ENCODE results near the gene SLC16A14. TPM values are rescaled to one million over a fixed set of nuclear protein-coding genes. Genes with fewer than 3 reads are reported as not detected.

The SLC16A14 gene
- total and polyA plus RNA-seq, 2 experiments from 2014 or later, result 1.1 to 2.7 TPM

DNA sequence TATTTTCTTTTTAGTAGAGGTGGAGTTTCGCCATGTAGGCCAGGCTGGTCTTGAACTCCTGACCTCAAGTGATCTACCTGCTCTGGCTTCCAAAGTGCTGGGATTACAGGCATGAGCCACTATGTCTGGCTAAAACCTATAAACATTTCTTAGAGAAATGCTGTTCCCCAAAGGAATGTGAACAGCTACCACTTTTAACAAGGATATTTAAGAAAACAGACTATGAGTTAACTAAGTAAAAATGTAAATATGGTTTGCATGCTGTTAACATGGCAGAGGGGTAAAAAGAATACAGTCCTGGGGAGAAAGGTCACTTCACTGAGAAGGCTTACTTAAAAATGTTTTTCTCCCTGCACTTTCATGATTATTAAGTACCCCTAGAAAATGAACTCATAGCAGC lies 57.1 kb downstream of the SLC16A14 start:
- H3K27me3 ChIP-seq (ENCODE audit: insufficient read depth), result no peaks in the 10 kb centered on the region
- Mint-ChIP-seq H3K27me3 (ENCODE audit: insufficient read depth, low read depth, poor library complexity) (peaks cover 9% of the 10 kb centered on the region), H3K4me3 (no peak overlapping the region), H3K9me3 (no peaks in the 10 kb centered on the region), H3K4me1 (no peaks in the 10 kb centered on the region), H3K27ac (no peak overlapping the region), H3K36me3 (ENCODE audit: low read depth) (peaks cover 3% of the 10 kb centered on the region; the same call in 1 of the 3 replicates)
- H4K20me1 ChIP-seq (replicated peaks; ENCODE audit: insufficient read depth), result no peaks in the 10 kb centered on the region
- no peak overlapping the region for H2AFZ ChIP-seq
- H3F3A ChIP-seq (replicated peaks; ENCODE audit: low read depth), result no peaks in the 10 kb centered on the region
- H3K4me2 ChIP-seq, result no peak overlapping the region
- ATAC-seq (no peak), DNase-seq (ENCODE audit: low spot score) (no peak)
- H3K9me2 ChIP-seq (ENCODE audit: insufficient read depth), result no peaks in the 10 kb centered on the region
- no peak overlapping the region for H3K27ac ChIP-seq (ENCODE audit: low read depth)
- no peak for TF ChIP-seq EZH2phosphoT487 (IDR thresholded peaks at IDR 0.05; ENCODE audit: unreplicated experiment)
- no peak for TF ChIP-seq ZNF462 (CRISPR knock-in tag; IDR thresholded peaks at IDR 0.05)
- TF ChIP-seq STAT1 (IDR thresholded peaks at IDR 0.05; ENCODE audit: unreplicated experiment), result no peak
- no peak overlapping the region for H3K4me3 ChIP-seq
- H3K36me3 ChIP-seq (ENCODE audit: insufficient read depth), result no peaks in the 10 kb centered on the region
- H3K79me2 ChIP-seq (replicated peaks; ENCODE audit: insufficient read depth), result no peaks in the 10 kb centered on the region
- H3K4me1 ChIP-seq (ENCODE audit: insufficient read depth), result no peaks in the 10 kb centered on the region

GRCh38 chr2:230010501-230010900 lies 58.2 kb downstream of the SLC16A14 start:
- H3K4me1 ChIP-seq (ENCODE audit: insufficient read depth), result no peaks in the 10 kb centered on the region
- no peaks in the 10 kb centered on the region for H3K36me3 Mint-ChIP-seq (ENCODE audit: low read depth)
- DNase-seq (ENCODE audit: low spot score) (no peak), ATAC-seq (no peak)
- H3K4me2 ChIP-seq, result no peak overlapping the region
- H3K27me3 Mint-ChIP-seq (ENCODE audit: insufficient read depth, low read depth, poor library complexity), result peaks cover 5% of the 10 kb centered on the region
- H3F3A ChIP-seq (replicated peaks; ENCODE audit: low read depth), result no peaks in the 10 kb centered on the region
- H3K27ac Mint-ChIP-seq, result no peak overlapping the region
- no peaks in the 10 kb centered on the region for H3K36me3 ChIP-seq (ENCODE audit: insufficient read depth)
- no peaks in the 10 kb centered on the region for H3K79me2 ChIP-seq (replicated peaks; ENCODE audit: insufficient read depth)
- H4K20me1 ChIP-seq (replicated peaks; ENCODE audit: insufficient read depth), result no peaks in the 10 kb centered on the region
- no peak overlapping the region for H3K27ac ChIP-seq (ENCODE audit: low read depth)
- H3K4me1 Mint-ChIP-seq, result no peaks in the 10 kb centered on the region
- H3K9me3 Mint-ChIP-seq, result no peaks in the 10 kb centered on the region
- no peak overlapping the region for H2AFZ ChIP-seq
- no peaks in the 10 kb centered on the region for H3K27me3 ChIP-seq (ENCODE audit: insufficient read depth)
- H3K9me2 ChIP-seq (ENCODE audit: insufficient read depth), result no peaks in the 10 kb centered on the region
- no peak overlapping the region for H3K4me3 ChIP-seq
- H3K4me3 Mint-ChIP-seq, result no peak overlapping the region
- no peak for TF ChIP-seq STAT1 (IDR thresholded peaks at IDR 0.05; ENCODE audit: unreplicated experiment)
- TF ChIP-seq NANOG (IDR thresholded peaks at IDR 0.05; ENCODE audit: borderline replicate concordance), result no peak
- no peak for TF ChIP-seq EZH2 (IDR thresholded peaks at IDR 0.05; ENCODE audit: low read depth, unreplicated experiment)
- TF ChIP-seq ETS1 (IDR thresholded peaks at IDR 0.05), result no peak
- TF ChIP-seq REST (IDR thresholded peaks at IDR 0.05; ENCODE audit: unreplicated experiment), result no peak
- TF ChIP-seq EZH2phosphoT487 (IDR thresholded peaks at IDR 0.05; ENCODE audit: unreplicated experiment), result no peak
